ENCODE data around the gene LYST.

GRCh38 chr1:235763962-235764361 lies 102.7 kb downstream of the LYST start:
- TF ChIP-seq POLR2A (IDR thresholded peaks at IDR 0.05), result no peak
- TF ChIP-seq CTCF (IDR thresholded peaks at IDR 0.05), result no peak
